HG03575 (cell line): ENCODE measurements around the gene SIL1.

Experiments used
- ATAC-seq: cut with Tn5 transposase; IDR thresholded peaks from one replicate; pipeline ENCODE4 v1.9.1; 2021; ENCODE audit not compliant: unreplicated experiment, insufficient number of reproducible peaks, low FRiP score; ENCODE audit errors: extremely low read depth

The SIL1 gene

DNA sequence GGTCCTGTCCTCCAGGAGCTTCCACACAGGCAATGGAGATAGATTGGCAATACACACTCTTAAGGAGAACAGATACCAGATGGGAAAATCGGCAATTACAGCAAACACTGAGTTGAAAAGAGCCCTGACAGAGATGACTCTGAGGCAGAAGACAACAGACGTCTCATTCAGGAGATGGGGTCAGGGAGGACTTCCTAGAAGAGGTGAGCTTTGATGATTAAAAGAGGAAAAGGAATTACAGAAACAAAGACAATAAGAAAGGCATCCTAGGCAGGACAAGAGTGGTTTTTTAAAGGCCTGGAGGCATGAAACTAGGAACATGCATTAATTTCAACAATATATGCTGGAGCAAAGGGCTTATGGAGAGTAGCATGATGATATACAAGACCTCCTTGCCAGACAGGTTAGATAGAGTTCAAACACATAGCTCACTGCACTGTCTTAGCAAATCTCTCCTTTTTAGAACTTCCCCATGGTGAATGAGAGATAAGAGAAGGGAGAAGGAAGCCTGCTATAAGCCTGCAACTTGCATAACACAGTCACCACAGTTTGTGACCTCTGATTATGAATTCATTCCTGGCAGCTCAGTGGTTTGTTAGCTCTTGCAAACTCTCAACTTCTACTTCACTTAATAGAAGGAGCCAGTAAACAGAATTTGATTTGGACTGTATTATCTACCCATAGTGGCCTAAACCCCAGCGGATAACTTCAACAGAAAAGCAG is 48.5 kb downstream of the SIL1 start:
- ATAC-seq, result no peak

DNA sequence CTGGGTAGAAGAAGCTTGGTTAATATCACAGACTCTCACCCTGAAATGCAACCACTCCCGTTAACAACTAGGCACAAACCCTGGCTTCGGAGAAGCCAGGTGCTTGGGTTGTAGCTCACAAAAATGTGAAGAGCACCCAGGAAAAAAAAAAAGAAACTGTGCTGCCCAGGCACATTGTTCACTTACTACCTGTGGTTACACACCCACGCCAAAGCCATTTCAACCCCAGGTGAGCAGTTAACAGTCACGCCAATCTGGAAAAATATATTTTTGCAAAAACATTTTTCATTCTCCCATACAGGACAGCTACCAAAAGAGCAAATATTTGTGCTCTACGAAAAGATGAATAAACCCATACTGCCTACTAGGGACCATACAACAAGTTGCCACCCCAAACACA is 49.2 kb downstream of the SIL1 start:
- no peak for ATAC-seq

DNA sequence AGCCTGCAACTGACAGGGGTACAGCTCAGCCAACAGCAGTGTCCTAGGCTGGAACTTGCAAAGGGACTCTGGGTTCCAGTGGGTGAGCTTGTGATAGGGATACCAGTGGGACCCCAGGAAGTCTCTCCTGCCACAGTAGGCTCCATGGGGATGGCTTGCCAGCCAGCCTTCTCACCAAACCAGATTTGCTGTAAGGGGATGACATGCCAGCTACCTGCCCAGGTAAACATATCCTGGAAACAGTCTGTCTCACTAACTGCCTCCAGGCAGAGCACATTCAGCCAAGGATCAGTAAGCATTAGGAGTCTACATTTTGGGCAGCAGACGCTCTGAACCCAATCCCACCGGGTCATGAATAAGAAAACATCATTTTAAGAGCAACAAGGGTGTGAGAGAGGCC is 49.9 kb downstream of the SIL1 start:
- no peak for ATAC-seq

DNA sequence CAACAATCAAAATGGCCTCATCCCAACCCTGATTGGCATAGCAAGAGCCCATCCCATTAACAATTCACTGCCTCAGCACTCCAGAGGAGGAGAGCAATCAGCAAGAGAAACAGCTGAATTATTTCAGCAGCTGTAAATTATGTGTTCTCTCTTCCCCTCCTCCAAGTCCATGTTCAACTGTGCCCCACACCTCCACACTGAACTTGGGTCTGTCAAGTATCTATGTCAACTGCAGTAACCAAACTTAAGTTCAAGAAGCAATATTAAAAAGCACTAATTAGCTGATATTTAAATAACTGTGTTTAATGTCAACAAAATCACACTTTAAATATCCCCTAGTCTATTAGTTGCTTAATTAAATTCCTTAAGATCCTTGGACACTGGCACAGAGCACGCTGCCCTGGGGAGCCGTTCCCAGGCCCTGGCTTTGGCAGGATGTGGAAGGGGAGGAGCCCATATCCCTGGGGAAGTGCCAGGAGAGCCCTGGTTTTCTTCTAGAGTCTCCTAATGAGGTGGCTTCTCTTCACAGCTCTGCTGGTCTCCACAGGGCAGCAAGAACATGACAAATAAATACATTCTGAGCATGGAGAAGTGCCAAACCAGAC is 50.6 kb downstream of the SIL1 start:
- ATAC-seq, result no peak

DNA sequence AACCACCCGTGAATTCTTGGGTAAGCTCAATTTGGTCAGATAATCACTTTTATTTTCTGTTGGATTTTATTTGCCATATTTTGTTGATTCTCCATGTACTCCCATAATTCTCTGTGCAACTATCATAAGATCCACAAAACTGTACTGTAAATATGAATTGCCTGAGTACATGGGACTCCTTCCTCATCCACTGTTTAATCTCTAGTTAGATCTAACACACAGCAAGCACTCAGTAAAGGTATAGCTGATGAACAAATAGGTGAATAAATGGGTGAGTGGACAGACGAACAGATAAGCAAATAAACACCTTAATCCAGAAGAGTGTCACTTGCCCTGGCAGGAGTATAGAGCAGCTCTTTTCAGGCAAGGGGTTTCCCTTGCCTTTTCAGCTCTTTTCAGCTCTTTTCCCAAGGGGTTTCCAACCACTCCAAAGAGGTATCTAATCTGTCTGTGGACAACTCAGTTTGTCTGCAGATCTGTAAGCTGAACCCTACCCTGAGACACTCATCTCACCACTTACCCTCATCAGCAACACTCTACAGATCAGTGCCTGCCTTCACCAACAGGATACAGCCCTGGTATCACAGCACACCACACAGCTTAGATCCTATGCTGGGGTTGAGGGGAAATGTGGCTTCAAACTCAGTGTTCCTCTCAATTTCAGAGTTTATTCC is 51.2 kb downstream of the SIL1 start:
- no peak for ATAC-seq

DNA sequence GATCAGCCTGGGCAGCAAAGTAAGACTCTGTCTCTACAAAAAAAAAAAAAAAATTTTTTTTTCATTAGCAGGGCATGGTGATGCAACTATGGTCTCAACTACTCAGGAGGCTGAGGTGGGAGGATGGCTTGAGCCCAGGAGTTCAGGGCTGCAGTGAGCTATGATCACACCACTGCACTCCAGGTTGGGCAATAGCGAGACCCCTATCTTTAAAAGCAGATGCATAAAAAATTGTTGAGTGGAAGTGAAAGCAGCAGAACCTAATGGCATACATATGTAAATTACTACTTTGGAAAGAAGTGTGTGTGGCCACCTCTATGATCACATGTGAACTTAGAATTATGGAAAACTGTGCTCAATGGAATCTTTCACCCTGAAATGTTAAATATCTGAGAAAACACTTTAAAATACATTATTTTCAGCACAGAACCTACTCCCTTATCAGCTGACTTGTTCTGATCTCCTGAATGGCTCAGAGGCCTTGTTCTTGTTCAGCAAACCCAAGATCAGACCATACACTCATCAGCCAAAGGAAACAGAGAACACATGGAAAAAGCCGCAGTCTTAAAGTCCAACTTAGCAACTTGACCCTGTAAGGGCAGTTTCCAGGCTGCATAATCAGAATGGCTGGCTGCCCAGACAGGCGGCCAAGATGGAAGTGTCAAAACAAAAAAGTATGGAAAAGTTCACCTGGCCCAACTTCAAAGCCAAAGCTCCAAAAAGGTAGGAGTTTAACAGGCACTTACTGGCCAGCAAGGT is 56.5 kb downstream of the SIL1 start:
- ATAC-seq, result no peak

DNA sequence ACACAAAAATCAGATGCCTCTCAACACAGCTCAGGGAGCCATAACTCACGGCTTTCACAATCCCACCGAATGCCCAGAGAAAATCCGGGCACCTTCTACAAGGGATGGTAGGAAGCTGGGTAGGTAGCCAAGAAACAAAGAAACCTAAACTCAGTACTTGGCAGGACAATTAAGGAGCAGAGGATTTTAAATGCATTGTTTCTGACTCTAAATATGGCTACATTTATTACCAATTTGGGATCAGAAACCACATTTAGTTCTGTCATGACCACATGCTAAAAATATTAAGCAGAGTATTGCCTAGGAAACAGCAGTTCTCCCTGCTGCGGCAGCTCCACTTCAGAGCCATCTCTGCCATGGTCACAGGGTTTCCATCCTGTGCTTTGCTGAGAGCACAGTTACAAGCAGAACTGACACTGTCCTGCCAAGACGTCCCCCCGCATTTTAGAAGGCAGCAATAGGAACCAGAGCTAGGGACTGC is 57.5 kb downstream of the SIL1 start:
- ATAC-seq, result no peak

DNA sequence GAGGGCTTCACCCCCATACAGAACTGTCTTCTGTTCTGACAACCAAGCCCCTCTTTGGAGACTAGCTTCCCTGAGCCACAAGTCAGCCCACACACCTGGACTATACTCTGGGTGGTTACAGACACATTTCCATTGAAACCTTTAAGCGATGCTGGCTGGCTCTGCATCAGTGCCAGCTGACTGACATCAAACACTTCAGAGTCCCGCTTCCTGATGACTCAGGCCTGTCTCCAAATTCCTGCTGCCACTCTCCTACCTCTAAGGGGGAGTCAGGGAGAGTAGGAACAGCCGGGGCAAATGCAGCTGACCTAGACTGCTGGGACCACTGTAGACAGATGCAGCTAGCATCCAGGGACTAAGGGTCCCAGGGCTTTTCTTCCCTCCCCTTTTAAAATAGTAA is 59.4 kb downstream of the SIL1 start:
- no peak for ATAC-seq

DNA sequence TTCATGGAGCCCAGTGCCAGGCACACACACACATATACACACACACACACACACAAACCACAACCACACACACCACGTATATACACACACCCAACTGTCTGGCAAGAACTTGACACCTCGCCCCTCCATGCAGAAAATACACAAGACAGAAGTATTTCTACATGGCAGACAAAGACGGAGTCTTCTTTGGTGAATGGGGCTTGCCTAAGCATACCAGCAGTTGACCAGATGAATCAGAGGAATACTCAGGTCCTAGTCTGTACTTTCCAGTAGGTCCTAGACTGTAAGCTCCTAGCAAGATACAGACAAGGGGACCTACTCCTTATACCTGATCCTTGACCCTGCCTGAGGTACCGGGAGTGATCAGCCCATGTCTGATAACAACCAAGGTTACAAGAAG is 60.1 kb downstream of the SIL1 start:
- no peak for ATAC-seq

DNA sequence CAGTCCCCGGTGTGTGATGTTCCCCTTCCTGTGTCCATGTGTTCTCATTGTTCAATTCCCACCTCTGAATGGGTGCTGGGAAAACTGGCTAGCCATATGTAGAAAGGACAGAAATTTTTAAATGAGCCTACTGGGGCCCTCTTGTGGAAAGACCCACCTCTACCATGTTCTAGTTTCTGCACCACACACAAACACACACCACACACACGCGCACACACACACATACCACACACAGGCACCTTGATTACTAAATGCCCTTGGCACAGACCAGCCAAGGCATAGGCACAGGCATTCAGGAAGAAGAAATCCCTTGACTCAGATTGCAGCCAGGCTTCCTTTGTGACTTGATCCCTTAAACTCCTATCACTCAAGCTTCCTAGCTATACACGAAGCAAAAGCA is 60.5 kb downstream of the SIL1 start:
- no peak for ATAC-seq

DNA sequence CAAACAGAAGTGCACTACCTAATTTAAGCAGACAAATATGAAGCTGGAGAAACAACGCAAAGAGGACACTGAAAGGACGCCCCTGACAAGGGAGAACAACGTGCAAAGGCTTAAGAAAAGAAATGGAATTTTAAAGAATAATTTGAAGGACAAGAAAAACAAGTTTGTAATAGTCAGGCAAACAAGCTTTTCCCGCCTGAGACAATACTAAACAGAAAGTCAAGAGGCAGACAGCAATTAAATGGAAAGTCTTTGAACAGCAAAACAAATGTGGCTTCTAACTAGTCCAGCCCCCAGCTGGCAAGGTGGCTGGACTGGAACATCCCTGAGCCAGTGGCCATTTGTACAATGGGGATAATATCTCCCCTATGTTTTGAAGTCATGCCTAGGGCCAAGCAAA is 63.3 kb downstream of the SIL1 start:
- no peak for ATAC-seq

DNA sequence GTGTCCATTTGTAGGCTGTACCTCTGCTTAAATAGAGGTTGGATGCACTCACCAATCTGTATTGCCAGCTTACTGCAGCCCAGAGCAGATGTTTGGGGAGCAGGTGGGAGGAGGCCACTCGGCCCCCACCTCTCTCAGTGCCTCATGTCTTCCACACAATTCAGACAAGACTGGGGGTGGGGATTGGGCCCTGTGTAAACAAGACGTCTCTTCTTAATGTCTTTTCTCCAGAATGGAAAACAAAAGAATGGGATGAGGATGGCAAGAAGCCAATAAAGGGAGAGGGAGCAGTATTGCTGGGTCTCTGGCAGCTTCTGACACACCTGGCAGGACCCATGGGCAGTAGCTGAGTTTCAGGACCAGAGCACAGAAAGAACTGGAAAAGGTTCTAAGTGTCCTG is 64.9 kb downstream of the SIL1 start:
- no peak for ATAC-seq

DNA sequence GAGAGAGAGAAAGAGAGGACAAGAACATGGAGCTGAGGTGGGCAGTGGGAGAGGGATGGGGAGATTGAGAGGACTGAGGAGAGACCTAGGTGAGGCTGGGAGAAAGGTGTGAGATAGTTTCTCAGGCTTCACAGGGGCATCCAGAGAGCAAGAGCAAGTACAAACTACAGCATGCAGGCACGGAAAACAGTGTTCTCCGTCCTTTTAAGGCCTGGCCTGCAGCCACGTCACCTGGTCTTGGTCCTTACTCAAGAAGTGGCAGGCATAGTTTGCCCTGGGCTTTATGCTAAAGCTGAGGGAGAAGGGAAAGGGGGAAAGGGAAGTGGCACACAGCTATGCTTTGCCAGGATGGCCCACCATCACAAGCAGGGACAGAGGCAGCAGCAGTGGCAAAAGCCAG is 65.7 kb downstream of the SIL1 start:
- no peak for ATAC-seq

DNA sequence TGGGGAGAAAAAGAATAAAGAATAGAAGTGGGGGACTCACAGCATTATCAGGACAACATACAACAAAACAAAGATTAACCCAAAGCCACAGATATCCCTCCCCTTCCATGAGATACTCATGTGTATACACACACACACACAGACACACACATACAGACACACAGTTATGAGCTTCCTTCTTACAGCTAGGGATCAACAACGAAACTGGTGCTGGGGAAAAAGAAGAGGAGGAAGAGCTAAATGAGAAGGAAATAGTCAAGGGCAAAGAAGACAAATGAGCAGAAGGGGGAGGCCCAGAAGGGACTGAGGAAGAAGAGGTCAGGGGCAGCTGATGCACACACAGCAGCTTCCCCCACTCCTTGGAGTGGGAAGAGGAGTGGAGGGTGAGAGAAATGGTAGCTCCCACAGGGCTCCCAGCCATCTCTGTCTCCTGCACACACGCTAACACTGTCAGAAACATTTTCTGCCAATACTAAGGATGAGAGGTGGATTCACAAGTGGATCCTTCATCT is 66.2 kb downstream of the SIL1 start:
- no peak for ATAC-seq

DNA sequence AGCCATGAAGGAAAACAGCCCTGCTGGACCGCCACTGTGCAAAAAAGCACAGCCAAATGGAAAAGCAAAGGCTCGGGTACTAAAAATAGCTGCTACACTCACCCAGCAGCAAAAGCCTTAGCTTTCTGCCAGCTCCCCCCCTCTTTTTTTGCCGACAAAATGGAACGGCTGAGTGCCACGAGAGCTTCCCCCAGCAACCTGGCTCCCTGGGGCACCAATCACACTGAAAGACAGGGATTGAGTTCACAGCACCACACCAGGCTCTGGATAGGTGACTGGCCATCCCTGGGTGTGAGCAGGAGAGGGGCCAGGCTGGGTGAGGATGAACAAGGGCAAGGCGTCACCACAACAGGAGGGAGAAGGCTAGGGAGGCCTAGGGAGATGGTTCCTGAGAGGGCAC is 66.7 kb downstream of the SIL1 start:
- no peak for ATAC-seq

DNA sequence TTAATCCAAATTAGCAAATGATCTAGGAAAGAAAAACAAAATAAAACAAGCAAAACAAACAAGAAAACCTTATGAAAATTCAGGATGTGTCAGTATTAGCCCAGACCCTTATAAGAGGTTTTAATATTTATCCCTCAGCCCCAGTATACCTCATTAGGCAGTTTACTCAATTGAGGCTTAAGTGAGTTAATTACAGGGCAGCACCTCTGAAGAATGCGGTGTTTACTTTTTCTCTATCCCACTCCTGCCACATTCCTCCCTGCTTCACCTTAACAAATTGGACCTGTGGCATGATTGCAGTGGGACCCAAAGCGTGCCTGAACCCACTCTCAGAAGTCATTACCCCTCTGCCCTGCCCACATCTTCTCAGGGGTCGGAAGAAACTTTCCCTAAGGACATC is 67.1 kb downstream of the SIL1 start:
- ATAC-seq, result no peak

DNA sequence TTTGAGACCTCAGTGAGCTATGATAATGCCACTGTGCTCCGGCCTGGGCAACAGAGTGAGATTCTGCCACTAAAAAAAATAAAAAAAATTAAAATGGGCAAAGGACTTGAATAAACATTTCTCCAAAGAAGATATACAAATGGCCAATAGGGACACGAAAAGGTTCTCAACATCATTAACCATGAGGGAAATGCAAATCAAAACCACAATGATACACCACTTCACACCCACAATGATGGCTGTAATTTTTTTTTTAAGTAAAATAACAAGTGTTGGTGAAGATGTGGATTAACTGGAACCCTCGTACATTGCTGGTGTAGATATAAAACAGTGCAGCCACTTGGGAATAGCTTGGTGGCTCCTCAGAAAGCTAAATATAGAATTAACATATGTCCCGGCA is 68.0 kb downstream of the SIL1 start:
- ATAC-seq, result no peak

DNA sequence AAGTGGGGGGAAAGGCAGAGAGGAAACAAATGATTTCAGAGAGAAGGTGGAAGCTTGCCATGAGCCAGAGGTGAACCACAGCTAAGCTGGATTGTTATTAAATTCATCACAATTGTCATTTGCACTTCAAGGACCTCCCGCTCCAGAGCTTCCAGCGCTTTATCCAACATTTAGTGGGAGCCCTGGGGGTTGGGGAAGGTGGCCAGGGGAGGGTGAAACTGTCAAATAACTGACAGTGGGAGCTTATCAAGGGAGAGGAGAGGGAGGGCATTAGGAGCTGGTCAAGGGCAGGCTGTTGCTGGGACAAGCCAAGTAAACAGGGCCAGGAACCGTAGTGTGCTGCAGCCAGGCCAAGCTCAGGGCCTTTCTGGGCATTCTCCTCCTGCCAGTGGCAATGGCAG is 71.5 kb downstream of the SIL1 start:
- no peak for ATAC-seq

DNA sequence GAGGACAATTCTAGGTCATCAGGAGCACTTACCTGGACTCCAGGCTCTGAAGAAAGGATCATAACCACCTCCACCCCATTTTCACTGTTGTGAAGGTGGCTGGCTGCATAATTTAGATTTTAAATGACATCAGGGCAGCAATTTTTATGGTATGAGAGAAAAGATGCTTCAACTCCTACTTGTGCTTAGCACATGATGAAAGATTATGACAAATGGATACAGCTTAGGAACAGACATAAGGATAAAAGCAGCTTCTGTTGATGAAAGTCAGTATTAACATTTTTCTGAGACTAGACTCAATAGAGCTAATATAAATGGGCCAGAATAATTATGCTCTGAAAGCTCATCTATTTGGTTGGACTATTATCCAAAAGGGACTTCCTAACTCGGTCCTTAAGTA is 72.2 kb downstream of the SIL1 start:
- no peak for ATAC-seq
